Activated naive CD8-positive, alpha-beta T cell treated with anti-CD3 and anti-CD28 coated beads, Interleukin-2, amount 10 ng/mL, durations not matched to agents 7 days and 5 days (primary cell): ENCODE data around the gene MBOAT2. TPM values are rescaled to one million over a fixed set of nuclear protein-coding genes. Genes with fewer than 3 reads are reported as not detected.

Source experiments
- ATAC-seq: fragments of 150-1000 bp; cut with Tn5 transposase; one replicate; pipeline ENCODE4 v1.10.0; 2021; ENCODE audit warnings: low read depth, moderate library complexity
- POLR2A ChIA-PET: fragments of 350-600 bp; sonication (Branson Sonifier 250); formaldehyde crosslinking; loops from one replicate; lab custom pipeline; 2021; ENCODE audit warnings: antibody characterized with exemption; lab: Charles Lee
- DNase-seq: peaks from one replicate; pipeline ENCODE4 v3.0.0; 2021
- H3K27ac Mint-ChIP-seq: one replicate; pipeline ENCODE4 v1.8.0; 2022; ENCODE audit warnings: mild to moderate bottlenecking, mixed read lengths
- H3K27me3 Mint-ChIP-seq: one replicate; pipeline ENCODE4 v1.8.0; 2022; ENCODE audit warnings: mild to moderate bottlenecking, moderate library complexity, mixed read lengths
- H3K36me3 Mint-ChIP-seq: one replicate; pipeline ENCODE4 v1.8.0; 2021; ENCODE audit warnings: mild to moderate bottlenecking, mixed read lengths
- H3K4me1 Mint-ChIP-seq: one replicate; pipeline ENCODE4 v1.8.0; 2021; ENCODE audit warnings: mixed read lengths
- H3K4me3 Mint-ChIP-seq: one replicate; pipeline ENCODE4 v1.8.0; 2022; ENCODE audit warnings: mild to moderate bottlenecking, moderate library complexity, mixed read lengths
- H3K9me3 Mint-ChIP-seq: one replicate; pipeline ENCODE4 v1.8.0; 2021; ENCODE audit warnings: mixed read lengths
- total RNA-seq, 2 experiments: library from RNA; stranded (reverse); gene quantifications; one replicate each; pipeline ENCODE4 v1.2.3, GENCODE V29; 2021

Gene MBOAT2
- total RNA-seq, 2 experiments from 2014 or later, result 3.6 to 4.0 TPM

- no peak for ATAC-seq
- Mint-ChIP-seq H3K36me3 (no peaks in the 10 kb centered on the region), H3K9me3 (no peaks in the 10 kb centered on the region), H3K4me1 (peaks cover under 1% of the 10 kb centered on the region), H3K27ac (no peak overlapping the region), H3K4me3 (no peak overlapping the region), H3K27me3 (peaks cover 28% of the 10 kb centered on the region)
- no peak for DNase-seq
- POLR2A ChIA-PET, result no interaction called here
These were observed 9.1 kb downstream of the MBOAT2 start for GRCh38 chr2:8994386-8994785.

DNA sequence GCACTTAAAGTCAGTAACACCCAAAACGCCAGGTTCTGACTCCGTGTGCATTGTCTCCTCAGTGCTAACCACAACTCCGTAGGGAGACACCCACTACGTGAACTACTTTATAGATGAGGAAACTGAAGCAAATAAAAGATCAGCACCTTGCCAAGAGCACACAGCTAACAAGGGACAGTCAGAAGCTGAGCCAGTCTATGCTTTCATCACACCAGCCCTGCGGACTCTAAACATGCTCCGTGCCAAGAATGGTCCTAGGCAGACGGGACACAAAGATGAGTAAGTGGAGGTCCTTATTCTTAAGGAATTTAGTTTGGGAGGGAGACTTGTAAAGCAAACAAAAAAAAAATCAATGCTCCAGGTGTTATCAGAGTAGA lies 9.6 kb downstream of the MBOAT2 start:
- POLR2A ChIA-PET, result no interaction called here
- no peak for DNase-seq
- ATAC-seq, result no peak
- H3K27ac Mint-ChIP-seq, result no peak overlapping the region
- H3K36me3 Mint-ChIP-seq, result no peaks in the 10 kb centered on the region
- H3K9me3 Mint-ChIP-seq, result no peaks in the 10 kb centered on the region
- H3K4me3 Mint-ChIP-seq, result no peak overlapping the region
- H3K4me1 Mint-ChIP-seq, result no peaks in the 10 kb centered on the region
- H3K27me3 Mint-ChIP-seq, result peaks cover 28% of the 10 kb centered on the region

DNA sequence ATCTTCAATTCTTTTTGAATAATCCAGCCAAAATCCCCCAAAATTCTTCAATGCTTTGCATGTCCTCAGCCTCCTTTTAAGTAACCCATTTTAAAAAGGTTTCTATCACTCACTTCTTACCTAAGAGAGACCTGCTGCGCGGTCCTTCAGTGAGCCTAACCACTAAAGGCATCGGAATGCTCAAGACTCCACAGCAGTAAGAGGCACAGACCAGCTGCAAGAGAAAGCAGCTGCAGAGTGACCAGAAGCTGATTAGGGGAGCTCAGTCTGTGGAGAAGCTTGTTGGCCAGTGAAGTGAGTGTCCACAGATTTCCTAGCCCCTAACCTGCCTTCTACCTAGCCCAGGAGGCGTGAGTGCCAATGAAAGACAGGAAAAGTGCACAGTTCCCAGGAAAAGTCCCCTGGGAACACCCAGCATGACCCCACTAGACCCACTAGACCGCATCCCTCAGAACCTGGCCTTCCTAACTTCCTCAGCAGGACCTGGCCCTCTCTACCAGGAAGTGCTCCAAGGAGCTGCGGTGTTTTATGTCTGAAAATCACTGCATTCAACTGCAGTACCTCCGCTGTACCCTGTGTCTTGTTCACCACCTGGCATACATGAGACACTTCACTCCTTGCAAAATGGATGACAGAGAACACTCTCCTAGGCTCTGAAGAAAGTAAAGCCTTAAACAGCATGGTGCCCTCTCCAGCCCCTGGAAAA lies 10.1 kb downstream of the MBOAT2 start:
- H3K4me1 Mint-ChIP-seq, result no peaks in the 10 kb centered on the region
- H3K27me3 Mint-ChIP-seq, result peaks cover 28% of the 10 kb centered on the region
- H3K27ac Mint-ChIP-seq, result no peak overlapping the region
- no peaks in the 10 kb centered on the region for H3K9me3 Mint-ChIP-seq
- POLR2A ChIA-PET, result no interaction called here
- ATAC-seq, result no peak
- H3K4me3 Mint-ChIP-seq, result no peak overlapping the region
- no peak for DNase-seq
- no peaks in the 10 kb centered on the region for H3K36me3 Mint-ChIP-seq

DNA sequence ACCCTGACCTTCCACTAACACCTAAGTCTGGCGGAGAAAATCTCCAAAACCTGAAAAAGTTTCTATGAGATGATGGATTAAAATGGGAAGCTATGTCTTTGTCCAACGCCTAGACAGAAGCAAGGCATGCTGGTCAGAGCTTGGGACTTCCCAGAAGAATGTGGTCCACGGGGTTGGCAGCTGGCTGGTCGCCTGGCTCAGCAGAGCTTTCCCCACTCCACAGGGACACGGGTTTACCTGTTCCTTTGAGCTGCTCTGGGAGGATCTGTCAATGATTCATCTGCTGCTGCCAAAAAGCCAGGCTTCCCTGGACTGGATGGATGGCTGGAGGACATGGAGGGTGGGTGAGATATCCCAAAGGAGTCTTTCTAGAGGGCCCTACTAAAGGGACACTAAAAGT lies 10.8 kb downstream of the MBOAT2 start:
- no peaks in the 10 kb centered on the region for H3K36me3 Mint-ChIP-seq
- no peak overlapping the region for H3K4me3 Mint-ChIP-seq
- DNase-seq, result no peak
- H3K9me3 Mint-ChIP-seq, result no peaks in the 10 kb centered on the region
- ATAC-seq, result no peak
- peaks cover 28% of the 10 kb centered on the region for H3K27me3 Mint-ChIP-seq
- POLR2A ChIA-PET, result no interaction called here
- no peaks in the 10 kb centered on the region for H3K4me1 Mint-ChIP-seq
- H3K27ac Mint-ChIP-seq, result no peak overlapping the region

DNA sequence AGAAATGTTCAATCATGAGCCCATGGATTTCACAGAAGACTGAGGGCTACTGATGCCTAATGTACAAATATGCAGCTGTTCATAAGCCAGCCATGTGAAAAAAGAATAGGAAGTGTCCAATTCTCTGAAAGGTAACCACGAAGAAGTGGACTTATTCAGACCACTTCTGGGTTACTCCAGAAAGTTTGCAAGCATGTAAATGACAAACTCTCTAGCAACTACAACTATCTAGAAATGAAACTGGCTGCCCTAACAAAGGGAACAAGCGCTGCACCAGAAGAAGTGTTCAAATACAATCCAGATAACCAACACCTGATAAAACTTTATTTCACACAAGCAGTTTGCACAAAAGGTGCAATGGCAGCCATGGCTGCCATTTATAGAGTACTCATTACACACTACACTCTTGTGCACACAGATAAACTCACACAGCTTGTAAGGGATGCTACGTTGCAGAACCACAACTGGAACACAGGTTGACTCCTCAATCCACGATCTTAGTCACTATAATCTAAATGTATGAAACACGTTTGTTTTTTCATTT lies 13.9 kb downstream of the MBOAT2 start:
- Mint-ChIP-seq H3K4me1 (peaks cover 4% of the 10 kb centered on the region), H3K4me3 (no peak overlapping the region), H3K36me3 (no peaks in the 10 kb centered on the region), H3K27me3 (peaks cover 33% of the 10 kb centered on the region), H3K27ac (no peak overlapping the region), H3K9me3 (no peaks in the 10 kb centered on the region)
- ATAC-seq (no peak), DNase-seq (no peak)
- POLR2A ChIA-PET, result no interaction called here

- H3K27me3 Mint-ChIP-seq, result peaks cover 30% of the 10 kb centered on the region
- H3K27ac Mint-ChIP-seq, result no peak overlapping the region
- H3K4me3 Mint-ChIP-seq, result no peak overlapping the region
- ATAC-seq (no peak), DNase-seq (no peak)
- no peaks in the 10 kb centered on the region for H3K36me3 Mint-ChIP-seq
- POLR2A ChIA-PET, result no interaction called here
- no peaks in the 10 kb centered on the region for H3K9me3 Mint-ChIP-seq
- H3K4me1 Mint-ChIP-seq, result peaks cover 4% of the 10 kb centered on the region
These were observed 16.1 kb downstream of the MBOAT2 start for GRCh38 chr2:8987410-8987809.

- H3K27ac Mint-ChIP-seq, result no peak overlapping the region
- no peaks in the 10 kb centered on the region for H3K36me3 Mint-ChIP-seq
- no peaks in the 10 kb centered on the region for H3K9me3 Mint-ChIP-seq
- ATAC-seq (no peak), DNase-seq (no peak)
- POLR2A ChIA-PET, result no interaction called here
- H3K4me3 Mint-ChIP-seq, result no peak overlapping the region
- H3K27me3 Mint-ChIP-seq, result peaks cover 22% of the 10 kb centered on the region
- H3K4me1 Mint-ChIP-seq, result peaks cover 4% of the 10 kb centered on the region
These were observed 17.0 kb downstream of the MBOAT2 start for GRCh38 chr2:8986327-8986976.

GRCh38 chr2:8985561-8986326 lies 17.7 kb downstream of the MBOAT2 start:
- H3K36me3 Mint-ChIP-seq, result no peaks in the 10 kb centered on the region
- H3K27me3 Mint-ChIP-seq, result peaks cover 21% of the 10 kb centered on the region
- peaks cover 4% of the 10 kb centered on the region for H3K4me1 Mint-ChIP-seq
- POLR2A ChIA-PET, result no interaction called here
- H3K9me3 Mint-ChIP-seq, result no peaks in the 10 kb centered on the region
- no peak overlapping the region for H3K27ac Mint-ChIP-seq
- DNase-seq, result no peak
- ATAC-seq, result no peak
- H3K4me3 Mint-ChIP-seq, result no peak overlapping the region

- Mint-ChIP-seq H3K27me3 (peaks cover 16% of the 10 kb centered on the region), H3K4me1 (peaks cover 4% of the 10 kb centered on the region)
- POLR2A ChIA-PET, result no interaction called here
These were observed 18.6 kb downstream of the MBOAT2 start for GRCh38 chr2:8984855-8985254.

GRCh38 chr2:8984157-8984556 lies 19.3 kb downstream of the MBOAT2 start:
- Mint-ChIP-seq H3K9me3 (no peaks in the 10 kb centered on the region), H3K4me1 (peaks cover 4% of the 10 kb centered on the region), H3K4me3 (no peak overlapping the region), H3K27me3 (peaks cover 14% of the 10 kb centered on the region), H3K27ac (no peak overlapping the region), H3K36me3 (no peaks in the 10 kb centered on the region)
- ATAC-seq, result no peak
- POLR2A ChIA-PET, result no interaction called here
- DNase-seq, result no peak

More at GRCh38 chr2:8984855-8985254, 18.6 kb downstream of the MBOAT2 start:
- Mint-ChIP-seq H3K9me3 (no peaks in the 10 kb centered on the region), H3K36me3 (no peaks in the 10 kb centered on the region), H3K27ac (no peak overlapping the region), H3K4me3 (no peak overlapping the region)
- DNase-seq, result no peak
- no peak for ATAC-seq

- H3K27ac Mint-ChIP-seq, result no peak overlapping the region
- H3K9me3 Mint-ChIP-seq, result no peaks in the 10 kb centered on the region
- DNase-seq (no peak), ATAC-seq (no peak)
- POLR2A ChIA-PET, result no interaction called here
- H3K4me1 Mint-ChIP-seq, result peaks cover 4% of the 10 kb centered on the region
- no peak overlapping the region for H3K4me3 Mint-ChIP-seq
- no peaks in the 10 kb centered on the region for H3K36me3 Mint-ChIP-seq
- H3K27me3 Mint-ChIP-seq, result peaks cover 14% of the 10 kb centered on the region
These were observed 19.9 kb downstream of the MBOAT2 start for GRCh38 chr2:8983571-8983970.

- no peak for DNase-seq
- peaks cover 14% of the 10 kb centered on the region for H3K27me3 Mint-ChIP-seq
- H3K4me1 Mint-ChIP-seq, result peaks cover 4% of the 10 kb centered on the region
These were observed 21.6 kb downstream of the MBOAT2 start for GRCh38 chr2:8981876-8982275.

GRCh38 chr2:8980096-8980495 lies 23.4 kb downstream of the MBOAT2 start:
- Mint-ChIP-seq H3K36me3 (no peaks in the 10 kb centered on the region), H3K9me3 (no peaks in the 10 kb centered on the region), H3K4me3 (no peak overlapping the region), H3K27ac (no peak overlapping the region), H3K27me3 (peaks cover 11% of the 10 kb centered on the region), H3K4me1 (no peaks in the 10 kb centered on the region)
- ATAC-seq (no peak), DNase-seq (no peak)
- POLR2A ChIA-PET, result no interaction called here

More at GRCh38 chr2:8981876-8982275, 21.6 kb downstream of the MBOAT2 start:
- Mint-ChIP-seq H3K36me3 (no peaks in the 10 kb centered on the region), H3K9me3 (no peaks in the 10 kb centered on the region), H3K4me3 (no peak overlapping the region), H3K27ac (no peak overlapping the region)
- POLR2A ChIA-PET, result no interaction called here
- no peak for ATAC-seq
